ENCODE results near the gene FILIP1.

The FILIP1 gene

GRCh38 chr6:75491291-75491690 is 2.3 kb downstream of the FILIP1 start:
- DNase-seq, result no peak

DNA sequence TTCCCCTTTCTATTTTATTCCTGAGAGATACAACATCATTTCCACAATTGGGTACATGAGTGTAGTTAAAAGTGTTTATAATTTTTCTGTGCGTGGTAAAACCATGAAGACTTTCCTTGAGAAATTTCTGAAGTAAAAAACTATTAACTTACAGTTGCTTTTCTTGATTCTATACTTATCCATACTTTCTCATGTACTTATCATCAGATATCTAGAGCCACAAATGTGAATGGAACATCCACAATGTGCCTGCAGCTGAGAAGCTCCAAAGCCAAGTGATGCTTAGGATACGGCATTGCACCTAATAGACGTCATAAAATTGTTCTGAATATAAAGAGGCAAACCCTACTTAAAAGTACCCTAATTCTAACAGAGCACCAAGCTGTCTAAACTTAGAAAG is 2.9 kb downstream of the FILIP1 start:
- DNase-seq, result no peak

- no peak for DNase-seq
These were observed 4.6 kb downstream of the FILIP1 start for GRCh38 chr6:75489025-75489424.

DNA sequence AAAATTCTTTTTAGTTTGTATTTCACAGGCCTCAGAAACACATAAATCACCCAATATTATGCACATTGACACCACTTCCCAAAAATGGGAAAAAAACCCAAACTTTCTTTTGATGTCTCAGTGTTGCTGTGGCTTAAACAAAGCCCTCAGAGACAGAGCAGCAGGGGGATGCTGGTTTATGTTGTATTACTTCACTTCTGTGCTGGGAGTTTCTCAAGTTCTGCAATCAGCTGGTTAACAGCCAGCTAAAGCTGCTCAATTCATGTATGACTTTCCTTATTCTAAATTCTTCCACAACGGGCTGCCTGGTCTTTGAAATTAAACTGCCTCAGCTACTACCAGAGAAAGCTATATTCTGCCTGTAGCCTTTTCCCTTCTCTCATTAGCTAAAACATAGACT is 5.6 kb downstream of the FILIP1 start:
- DNase-seq, result no peak

- no peak for DNase-seq
These were observed 6.6 kb downstream of the FILIP1 start for GRCh38 chr6:75486850-75487518.

DNA sequence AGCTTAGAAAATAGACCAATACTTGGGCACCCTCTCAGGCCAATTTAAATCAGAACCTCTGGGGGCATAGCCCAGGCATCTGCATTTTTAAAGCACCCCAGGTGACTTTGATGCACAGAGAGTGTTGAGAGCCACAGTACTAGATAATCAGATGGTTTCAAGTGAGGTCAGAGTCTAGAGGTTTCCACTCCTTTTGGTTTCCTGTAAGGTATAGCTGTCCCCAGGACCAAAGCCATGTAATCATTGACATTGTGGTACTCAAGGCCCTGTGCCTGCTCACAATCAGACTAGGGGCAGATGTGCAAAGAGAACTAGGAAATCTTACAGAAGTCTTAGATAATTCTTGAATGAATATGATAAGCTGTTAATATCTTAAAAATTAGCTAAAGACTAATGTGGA is 9.1 kb downstream of the FILIP1 start:
- DNase-seq, result no peak

- no peak for DNase-seq
These were observed 10.3 kb downstream of the FILIP1 start for GRCh38 chr6:75483136-75483952.

DNA sequence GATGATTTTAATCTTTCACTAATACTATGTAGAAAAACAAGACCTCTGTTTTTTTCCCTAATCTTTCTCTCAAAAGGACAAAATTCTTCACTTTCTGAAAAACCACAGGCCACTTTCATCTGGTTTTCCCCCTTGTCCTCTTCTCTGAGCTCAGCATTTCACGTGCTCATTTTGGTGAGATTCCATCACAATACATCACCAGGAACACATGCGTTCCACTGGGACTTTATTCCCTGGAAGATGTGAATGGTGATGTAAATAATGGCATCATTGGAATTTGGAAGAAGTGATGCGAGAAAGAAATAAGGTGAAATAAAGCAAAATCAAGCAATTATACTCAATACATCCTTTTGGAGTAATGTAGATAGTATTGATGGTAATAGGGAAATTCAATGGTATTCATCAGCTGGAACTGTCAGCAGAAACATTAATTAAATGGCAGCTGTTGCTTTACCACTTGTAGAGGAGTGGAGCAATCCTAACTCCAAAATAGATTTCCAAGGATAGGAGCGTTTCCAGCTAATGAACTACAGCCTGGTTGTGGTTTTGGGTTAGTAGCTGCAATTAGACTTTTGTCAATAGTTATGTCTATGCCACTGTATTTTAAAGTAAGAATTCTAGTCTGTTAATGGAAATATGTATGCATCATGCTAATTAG is 11.5 kb downstream of the FILIP1 start:
- DNase-seq, result no peak

DNA sequence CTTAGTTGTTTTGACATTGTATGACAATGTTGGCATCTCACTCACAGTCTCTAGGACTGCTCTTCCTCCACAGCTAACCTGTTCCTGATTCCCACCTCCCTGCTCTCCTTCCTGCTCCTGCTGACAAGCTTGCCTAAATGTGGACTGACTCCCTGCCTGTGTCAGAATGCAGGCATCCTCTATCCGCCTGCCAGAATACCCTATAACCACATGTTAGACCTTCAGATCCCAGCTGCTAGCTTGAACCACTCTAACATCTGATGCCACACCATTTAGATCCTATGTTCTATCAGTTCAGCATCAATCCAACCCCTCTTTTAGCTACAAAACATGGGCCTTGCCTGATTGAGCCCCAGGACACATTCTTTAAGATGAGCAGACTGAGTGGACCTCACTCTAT is 12.2 kb downstream of the FILIP1 start:
- DNase-seq, result no peak

DNA sequence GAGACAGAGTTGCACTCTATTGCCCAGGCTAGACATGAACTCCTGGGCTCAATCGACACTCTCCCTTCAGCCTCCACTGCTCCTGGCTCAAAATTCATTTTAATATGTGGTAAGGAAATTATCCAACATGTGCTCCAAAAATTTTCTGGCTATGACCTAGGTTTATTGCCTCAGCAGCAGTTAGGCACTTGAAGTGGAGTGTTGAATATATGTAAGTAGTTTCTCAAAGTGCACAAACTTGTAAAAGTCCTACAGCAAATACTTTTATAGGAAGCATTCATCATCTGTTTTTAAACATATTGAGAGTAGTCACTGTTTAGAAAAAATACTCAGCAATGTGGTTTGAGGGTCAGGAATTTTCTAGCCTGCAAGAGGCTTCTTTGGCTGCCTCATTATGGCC is 13.2 kb downstream of the FILIP1 start:
- no peak for DNase-seq

DNA sequence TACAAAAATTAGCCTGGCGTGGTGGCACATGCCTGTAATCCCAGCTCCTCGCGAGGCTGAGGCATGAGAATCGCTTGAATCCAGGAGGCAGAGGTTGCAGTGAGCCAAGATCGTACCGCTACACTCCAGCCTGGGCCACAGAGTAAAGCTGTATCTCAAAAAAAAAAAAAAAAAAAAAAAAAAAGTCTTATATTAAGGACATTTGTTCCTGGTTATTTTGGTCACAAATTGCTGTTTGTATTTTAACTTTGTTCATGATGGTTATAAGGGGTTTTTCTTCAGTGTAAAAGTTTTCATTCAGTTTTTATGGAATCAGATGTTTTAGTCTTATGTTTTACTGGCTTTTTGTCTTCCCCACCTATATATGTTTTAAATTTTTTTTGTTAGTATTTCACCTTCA is 13.9 kb downstream of the FILIP1 start:
- no peak for DNase-seq

DNA sequence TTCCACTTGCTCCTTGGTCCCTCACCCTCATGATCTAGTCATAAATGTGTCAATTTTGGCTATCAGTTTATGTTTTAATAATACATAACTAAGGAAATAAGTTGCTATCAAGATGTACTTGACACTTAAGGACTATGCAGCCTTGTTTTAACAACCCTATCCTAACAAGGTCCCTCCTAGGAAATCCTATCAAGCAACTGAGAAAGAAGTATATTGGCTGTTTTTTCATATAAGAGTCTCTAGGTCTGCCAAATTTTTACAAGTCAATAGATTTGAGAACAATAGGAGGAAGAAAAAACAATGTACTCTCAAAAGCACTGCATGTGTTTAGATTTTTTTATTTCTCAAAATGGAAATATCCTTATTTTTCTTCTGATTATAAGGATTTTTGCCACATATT is 14.7 kb downstream of the FILIP1 start:
- no peak for DNase-seq

- DNase-seq, result no peak
These were observed 20.7 kb downstream of the FILIP1 start for GRCh38 chr6:75472885-75473284.

DNA sequence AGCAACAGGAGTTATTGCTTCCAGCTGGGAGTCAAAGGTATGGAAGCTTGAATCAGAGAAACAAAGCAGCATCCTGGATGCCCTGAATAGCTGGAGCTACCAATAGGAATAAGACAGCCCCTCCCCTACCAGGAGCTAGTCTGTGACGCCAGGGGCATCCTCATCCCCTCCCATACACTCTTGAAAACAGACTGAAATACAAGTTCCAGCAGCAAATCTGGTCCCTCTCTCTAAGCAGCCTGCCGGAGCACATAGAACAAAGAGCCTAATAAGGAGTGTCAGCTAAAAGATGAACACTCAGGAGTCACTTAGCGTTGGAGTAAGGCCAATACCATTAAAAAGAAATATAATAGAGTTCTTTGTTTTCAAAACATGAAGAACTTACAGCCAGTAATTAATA is 25.6 kb downstream of the FILIP1 start:
- no peak for DNase-seq

DNA sequence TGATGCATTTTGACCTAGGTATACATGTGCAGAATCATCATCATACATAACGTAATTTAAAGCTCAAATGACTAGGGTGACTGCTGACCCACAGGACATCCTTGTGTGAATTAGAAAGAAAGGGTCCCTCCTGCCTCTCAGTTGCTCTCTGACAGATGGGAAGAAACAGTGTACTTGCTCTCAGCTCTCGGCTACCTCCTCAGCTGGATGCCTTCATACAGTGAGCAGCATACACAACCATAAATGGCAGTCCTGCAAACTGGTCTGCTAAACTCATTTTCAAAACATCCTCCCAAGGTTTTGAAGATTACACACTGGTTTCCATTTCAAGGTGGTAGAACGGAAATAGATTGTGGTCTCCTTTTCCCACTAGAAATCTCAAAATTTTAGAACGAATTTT is 26.3 kb downstream of the FILIP1 start:
- no peak for DNase-seq

- no peak for DNase-seq
These were observed 27.0 kb downstream of the FILIP1 start for GRCh38 chr6:75466636-75467035.

DNA sequence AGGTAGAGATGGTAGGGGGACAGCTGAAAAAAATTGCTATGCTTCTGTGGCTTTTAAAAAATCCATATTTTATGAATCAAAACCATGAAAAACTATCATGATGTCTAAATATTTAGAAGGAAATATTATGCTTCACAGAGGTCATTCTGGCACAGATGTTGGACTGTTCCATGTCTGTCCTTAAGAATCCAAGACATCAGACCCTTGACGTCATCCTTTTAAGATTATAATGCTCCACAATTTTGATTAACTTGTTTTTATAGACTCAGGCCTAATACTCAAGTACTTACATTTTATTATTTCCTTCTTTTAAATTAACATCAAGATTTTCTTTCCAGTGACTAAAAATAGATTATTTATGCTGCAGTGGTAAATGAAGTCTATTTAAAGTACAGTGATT is 29.7 kb downstream of the FILIP1 start:
- no peak for DNase-seq

DNA sequence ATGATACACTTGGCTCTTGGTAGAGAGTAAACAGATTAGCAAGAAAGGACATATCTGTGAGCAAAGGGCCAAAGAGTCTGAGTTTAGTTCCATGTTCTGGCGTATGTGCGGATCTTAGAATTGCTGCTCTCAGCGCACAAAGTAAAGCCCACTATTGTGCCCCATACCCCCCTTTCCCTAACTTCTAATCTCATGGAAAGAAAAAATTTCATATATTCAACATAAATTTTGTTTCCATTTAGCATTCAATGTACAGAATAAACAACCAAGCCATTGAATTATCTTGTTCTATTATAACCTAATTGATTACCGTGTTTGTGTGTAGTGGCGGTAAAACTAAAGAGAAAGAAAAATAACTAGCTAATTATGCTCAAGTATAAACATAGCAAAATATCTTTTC is 30.5 kb downstream of the FILIP1 start:
- DNase-seq, result no peak

GRCh38 chr6:75460681-75461080 is 32.9 kb downstream of the FILIP1 start:
- no peak for DNase-seq

GRCh38 chr6:75458895-75459294 is 34.7 kb downstream of the FILIP1 start:
- no peak for DNase-seq

DNA sequence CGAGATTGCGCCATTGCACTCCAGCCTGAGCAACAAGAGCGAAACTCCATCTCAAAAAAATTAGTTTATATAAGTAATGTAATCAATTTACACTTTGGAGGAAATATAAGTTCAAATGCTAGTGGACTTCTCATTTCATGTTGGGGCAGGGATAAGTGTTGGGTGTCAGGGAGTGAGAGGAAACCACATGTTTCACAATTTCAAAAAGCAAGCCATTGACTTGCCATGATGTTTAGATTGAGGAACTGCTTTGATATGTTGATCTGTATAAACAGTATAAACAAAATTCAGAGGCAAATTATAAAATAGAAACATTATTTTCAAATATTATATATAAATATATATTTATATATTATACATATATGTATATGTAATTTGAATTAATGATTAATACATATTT is 42.7 kb downstream of the FILIP1 start:
- DNase-seq, result no peak

DNA sequence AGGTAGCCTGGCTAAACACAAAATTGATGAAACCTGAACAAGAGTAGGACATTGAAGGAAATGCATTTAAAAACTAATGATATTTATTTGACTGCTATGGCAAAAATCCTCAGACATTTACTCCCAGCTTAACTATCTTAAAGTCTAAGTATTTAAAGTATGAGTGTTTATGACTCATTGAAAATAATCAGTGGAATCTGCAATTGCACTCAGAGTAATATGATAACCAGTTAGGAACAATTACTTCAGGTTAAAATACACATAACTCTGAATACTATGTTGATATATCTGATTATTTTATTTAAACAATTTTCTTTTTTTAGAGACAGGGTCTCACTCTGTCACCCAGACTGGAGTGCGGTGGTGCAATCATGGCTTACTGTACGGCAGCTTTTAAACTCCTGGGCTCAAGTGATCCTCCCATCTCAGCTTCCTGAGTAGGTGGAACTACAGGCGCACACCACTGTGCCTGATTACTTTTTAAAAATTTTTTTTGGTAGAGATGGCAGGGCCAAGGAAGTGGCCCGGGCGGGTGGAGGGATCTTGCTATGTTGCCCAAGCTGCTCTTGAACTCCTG is 43.9 kb downstream of the FILIP1 start:
- DNase-seq, result no peak

GRCh38 chr6:75446241-75446880 is 47.2 kb downstream of the FILIP1 start:
- no peak for DNase-seq

Measured in activated CD4-positive, alpha-beta T cell treated with anti-CD3 and anti-CD28 coated beads, Interleukin-2, amount 50 U/mL, for 48 hours (primary cell).